ENCODE results near the gene APP. TPM values are rescaled to one million over a fixed set of nuclear protein-coding genes. Genes with fewer than 3 reads are reported as not detected.

Gene APP
- total RNA-seq, 1 experiment from 2014 or later = 472 TPM

GRCh38 chr21:25862112-25862511 is 308.5 kb downstream of the APP start:
- ChIA-PET POLR2A (interaction anchor here (0.9 to 1.6 kb wide), 3 partner anchors 71 to 254 kb away, joined by 3 to 7 read pairs (median 4); partner anchors contain the start of genes ATP5PF and GABPA), CTCF (interaction anchor here (0.6 to 2.1 kb wide), 12 partner anchors 13 to 281 kb away, joined by 3 to 9 read pairs (median 3); no protein-coding TSS in a partner anchor)
- H3K4me1 Mint-ChIP-seq (ENCODE audit: insufficient read depth, unreplicated experiment) = no peaks in the 10 kb centered on the region
- no peaks in the 10 kb centered on the region for H3K9me3 Mint-ChIP-seq (ENCODE audit: unreplicated experiment)
- no peaks in the 10 kb centered on the region for H3K36me3 Mint-ChIP-seq (ENCODE audit: insufficient read depth, unreplicated experiment)
- H3K27me3 Mint-ChIP-seq (ENCODE audit: insufficient read depth, unreplicated experiment) = no peaks in the 10 kb centered on the region
- no peak for TF ChIP-seq CTCF (IDR thresholded peaks at IDR 0.05; ENCODE audit: unreplicated experiment)
- no TSS peak for BruUV-seq (replicated peaks)
- H3K4me3 Mint-ChIP-seq (ENCODE audit: unreplicated experiment) = no peak overlapping the region
- intact Hi-C loops (cut with micrococcal nuclease) = loop anchor here (1.0 to 2.0 kb wide), 3 partner anchors 71 to 254 kb away; partner anchors contain the start of genes ATP5PF and GABPA
- no peak for DNase-seq (ENCODE audit: unreplicated experiment)
- no peak overlapping the region for H3K27ac Mint-ChIP-seq (ENCODE audit: low read depth, unreplicated experiment)

- H3K4me3 Mint-ChIP-seq (ENCODE audit: unreplicated experiment) = no peak overlapping the region
- ChIA-PET CTCF (interaction anchor here (0.6 kb wide), 1 partner anchor 71 kb away, joined by 5 read pairs; no protein-coding TSS in a partner anchor), POLR2A (interaction anchor here (1.0 to 1.1 kb wide), 2 partner anchors 8 to 51 kb away, joined by 3 read pairs; no protein-coding TSS in a partner anchor)
- BruUV-seq (replicated peaks) = no TSS peak
- H3K4me1 Mint-ChIP-seq (ENCODE audit: insufficient read depth, unreplicated experiment) = no peaks in the 10 kb centered on the region
- H3K9me3 Mint-ChIP-seq (ENCODE audit: unreplicated experiment) = no peaks in the 10 kb centered on the region
- intact Hi-C loops (cut with micrococcal nuclease) = no loop called here
- no peaks in the 10 kb centered on the region for H3K27me3 Mint-ChIP-seq (ENCODE audit: insufficient read depth, unreplicated experiment)
- no peak for DNase-seq (ENCODE audit: unreplicated experiment)
- TF ChIP-seq CTCF (IDR thresholded peaks at IDR 0.05; ENCODE audit: unreplicated experiment) = no peak
- H3K36me3 Mint-ChIP-seq (ENCODE audit: insufficient read depth, unreplicated experiment) = no peaks in the 10 kb centered on the region
- no peak overlapping the region for H3K27ac Mint-ChIP-seq (ENCODE audit: low read depth, unreplicated experiment)
Observed at GRCh38 chr21:25859235-25859929, 311.2 kb downstream of the APP start.

- POLR2A ChIA-PET = interaction anchor here (0.6 kb wide), 1 partner anchor 42 kb away, joined by 3 read pairs; no protein-coding TSS in a partner anchor
- intact Hi-C loops (cut with micrococcal nuclease) = no loop called here
- DNase-seq (ENCODE audit: unreplicated experiment) = no peak
- Mint-ChIP-seq H3K27ac (ENCODE audit: low read depth, unreplicated experiment) (no peak overlapping the region), H3K4me1 (ENCODE audit: insufficient read depth, unreplicated experiment) (no peaks in the 10 kb centered on the region), H3K27me3 (ENCODE audit: insufficient read depth, unreplicated experiment) (no peaks in the 10 kb centered on the region), H3K9me3 (ENCODE audit: unreplicated experiment) (no peaks in the 10 kb centered on the region), H3K36me3 (ENCODE audit: insufficient read depth, unreplicated experiment) (no peaks in the 10 kb centered on the region), H3K4me3 (ENCODE audit: unreplicated experiment) (no peak overlapping the region)
- CTCF ChIA-PET = interaction anchor here (1.1 kb wide), 1 partner anchor 71 kb away, joined by 7 read pairs; no protein-coding TSS in a partner anchor
- BruUV-seq (replicated peaks) = no TSS peak
- TF ChIP-seq CTCF (IDR thresholded peaks at IDR 0.05; ENCODE audit: unreplicated experiment) = no peak
Observed at GRCh38 chr21:25858325-25858724, 312.2 kb downstream of the APP start.

- H3K4me1 Mint-ChIP-seq (ENCODE audit: insufficient read depth, unreplicated experiment) = no peaks in the 10 kb centered on the region
- no peak for TF ChIP-seq CTCF (IDR thresholded peaks at IDR 0.05; ENCODE audit: unreplicated experiment)
- H3K36me3 Mint-ChIP-seq (ENCODE audit: insufficient read depth, unreplicated experiment) = no peaks in the 10 kb centered on the region
- intact Hi-C loops (cut with micrococcal nuclease) = no loop called here
- H3K9me3 Mint-ChIP-seq (ENCODE audit: unreplicated experiment) = no peaks in the 10 kb centered on the region
- no TSS peak for BruUV-seq (replicated peaks)
- H3K4me3 Mint-ChIP-seq (ENCODE audit: unreplicated experiment) = no peak overlapping the region
- DNase-seq (ENCODE audit: unreplicated experiment) = no peak
- H3K27ac Mint-ChIP-seq (ENCODE audit: low read depth, unreplicated experiment) = no peak overlapping the region
- no peaks in the 10 kb centered on the region for H3K27me3 Mint-ChIP-seq (ENCODE audit: insufficient read depth, unreplicated experiment)
- CTCF ChIA-PET = interaction anchor here (1.1 kb wide), 1 partner anchor 70 kb away, joined by 7 read pairs; no protein-coding TSS in a partner anchor
- POLR2A ChIA-PET = interaction anchor here (0.8 to 0.9 kb wide), 2 partner anchors 8 to 53 kb away, joined by 3 to 4 read pairs; no protein-coding TSS in a partner anchor
Observed at GRCh38 chr21:25857308-25858074, 313.1 kb downstream of the APP start.
